Activated B cell treated with CpG ODN at 0.5 μM for 24 hours (primary cell): ENCODE data around the gene GAGE12J. TPM values are rescaled to one million over a fixed set of nuclear protein-coding genes. Genes with fewer than 3 reads are reported as not detected.
"Not testable (repeated sequence)": the region's sequence is repeated elsewhere in the genome, so short reads cannot be mapped to it uniquely, and the experiment has no call there.

ENCODE experiments used
- ATAC-seq: fragments of 200-7000 bp; cut with Tn5 transposase; one replicate; pipeline ENCODE4 v1.10.0; 2021; ENCODE audit warnings: low read depth, mild to moderate bottlenecking, moderate library complexity
- CTCF ChIA-PET: fragments of 350-600 bp; sonication (Branson Sonifier 250); formaldehyde crosslinking; loops from one replicate; lab custom pipeline; 2021; ENCODE audit warnings: antibody characterized with exemption; lab: Charles Lee
- POLR2A ChIA-PET: fragments of 350-600 bp; sonication (Branson Sonifier 250); formaldehyde crosslinking; loops from one replicate; lab custom pipeline; 2021; ENCODE audit warnings: antibody characterized with exemption; lab: Charles Lee
- DNase-seq: peaks from one replicate; pipeline ENCODE4 v3.0.0; 2022
- H3K27ac Mint-ChIP-seq: one replicate; pipeline ENCODE4 v1.8.0; 2020; ENCODE audit warnings: mixed read lengths
- H3K27me3 Mint-ChIP-seq: one replicate; pipeline ENCODE4 v1.8.0; 2021; ENCODE audit warnings: mixed read lengths
- H3K36me3 Mint-ChIP-seq: one replicate; pipeline ENCODE4 v1.8.0; 2021; ENCODE audit warnings: low read depth, mixed read lengths
- H3K4me1 Mint-ChIP-seq: one replicate; pipeline ENCODE4 v1.8.0; 2021; ENCODE audit warnings: mixed read lengths
- H3K4me3 Mint-ChIP-seq: one replicate; pipeline ENCODE4 v1.8.0; 2020; ENCODE audit warnings: mild to moderate bottlenecking, mixed read lengths
- H3K9me3 Mint-ChIP-seq: one replicate; pipeline ENCODE4 v1.8.0; 2020; ENCODE audit warnings: mixed read lengths
- CTCF ChIP-seq: fragments of 200-600 bp; IDR thresholded peaks from one replicate; pipeline ENCODE4 v1.8.0; 2022; ENCODE audit warnings: antibody characterized with exemption, mild to moderate bottlenecking
- intact Hi-C: fragments of 100-400 bp; cut with micrococcal nuclease; formaldehyde crosslinking; loops from one replicate; pipeline ENCODE4 v1.15.1; 2024
- total RNA-seq: library from RNA; stranded (reverse); gene quantifications from 2 replicates; pipeline ENCODE4 v1.2.3, GENCODE V29; 2022

The GAGE12J gene
- total RNA-seq = not detected in 2 replicates

GRCh38 chrX:49321737-49322136, at the start of gene GAGE12J:
GAGE12J (plus strand) TSS chrX:49322037; CDS start chrX:49323194, 1,157 bp downstream.
- H3K4me3 Mint-ChIP-seq, CTCF ChIA-PET, ATAC-seq, H3K4me1 Mint-ChIP-seq, H3K9me3 Mint-ChIP-seq, DNase-seq, intact Hi-C loops, H3K27me3 Mint-ChIP-seq, POLR2A ChIA-PET, H3K36me3 Mint-ChIP-seq, H3K27ac Mint-ChIP-seq: not testable (repeated sequence)

GRCh38 chrX:49272421-49272820, 49.4 kb upstream of the GAGE12J start:
- Mint-ChIP-seq H3K4me3 (no peak overlapping the region), H3K4me1 (peaks cover 51% of the 10 kb centered on the region), H3K27ac (no peak overlapping the region), H3K36me3 (peaks cover 17% of the 10 kb centered on the region), H3K27me3 (no peaks in the 10 kb centered on the region), H3K9me3 (no peaks in the 10 kb centered on the region)
- ChIA-PET POLR2A (interaction anchor here (0.6 kb wide), 1 partner anchor 14 kb away, joined by 3 read pairs; no protein-coding TSS in a partner anchor), CTCF (no interaction called here)
- DNase-seq = no peak
- no peak for ATAC-seq
- intact Hi-C loops = no loop called here
- TF ChIP-seq CTCF = no peak

GRCh38 chrX:49273181-49273727, 48.6 kb upstream of the GAGE12J start:
- intact Hi-C loops = no loop called here
- ATAC-seq = no peak

GRCh38 chrX:49276207-49276606, 45.6 kb upstream of the GAGE12J start:
- no peak overlapping the region for H3K27ac Mint-ChIP-seq

More at GRCh38 chrX:49273181-49273727, 48.6 kb upstream of the GAGE12J start:
- Mint-ChIP-seq H3K4me1 (peaks cover 54% of the 10 kb centered on the region), H3K36me3 (peaks cover 17% of the 10 kb centered on the region), H3K27ac (no peak overlapping the region), H3K27me3 (no peaks in the 10 kb centered on the region), H3K4me3 (no peak overlapping the region), H3K9me3 (no peaks in the 10 kb centered on the region)
- ChIA-PET POLR2A (interaction anchor here (0.6 to 0.7 kb wide), 2 partner anchors 15 to 44 kb away, joined by 3 read pairs; no protein-coding TSS in a partner anchor), CTCF (no interaction called here)
- no peak for TF ChIP-seq CTCF
- no peak for DNase-seq

GRCh38 chrX:49276671-49277534, 44.9 kb upstream of the GAGE12J start:
- no peak overlapping the region for H3K27ac Mint-ChIP-seq
- no peaks in the 10 kb centered on the region for H3K27me3 Mint-ChIP-seq
- DNase-seq (no peak), ATAC-seq (no peak)
- ChIA-PET CTCF (no interaction called here), POLR2A (interaction anchor here (0.9 kb wide), 1 partner anchor 8 kb away, joined by 3 read pairs; the partner anchor contains the start of gene PPP1R3F)
- no peak overlapping the region for H3K4me3 Mint-ChIP-seq
- no peaks in the 10 kb centered on the region for H3K9me3 Mint-ChIP-seq
- intact Hi-C loops = no loop called here
- H3K36me3 Mint-ChIP-seq = peaks cover 9% of the 10 kb centered on the region
- no peak for TF ChIP-seq CTCF
- H3K4me1 Mint-ChIP-seq = peaks cover 33% of the 10 kb centered on the region

More at GRCh38 chrX:49276207-49276606, 45.6 kb upstream of the GAGE12J start:
- ChIA-PET POLR2A (no interaction called here), CTCF (no interaction called here)
- H3K4me1 Mint-ChIP-seq = peaks cover 39% of the 10 kb centered on the region
- peaks cover 9% of the 10 kb centered on the region for H3K36me3 Mint-ChIP-seq
- ATAC-seq (no peak), DNase-seq (no peak)
- TF ChIP-seq CTCF = no peak
- intact Hi-C loops = no loop called here
- H3K4me3 Mint-ChIP-seq = no peak overlapping the region
- no peaks in the 10 kb centered on the region for H3K27me3 Mint-ChIP-seq
- H3K9me3 Mint-ChIP-seq = no peaks in the 10 kb centered on the region
